GM21515 (cell line): ENCODE results near the gene LRIG1.

Source experiments
- ATAC-seq: cut with Tn5 transposase; IDR thresholded peaks from one replicate; pipeline ENCODE4 v1.9.1; 2021; ENCODE audit not compliant: unreplicated experiment

The LRIG1 gene

DNA sequence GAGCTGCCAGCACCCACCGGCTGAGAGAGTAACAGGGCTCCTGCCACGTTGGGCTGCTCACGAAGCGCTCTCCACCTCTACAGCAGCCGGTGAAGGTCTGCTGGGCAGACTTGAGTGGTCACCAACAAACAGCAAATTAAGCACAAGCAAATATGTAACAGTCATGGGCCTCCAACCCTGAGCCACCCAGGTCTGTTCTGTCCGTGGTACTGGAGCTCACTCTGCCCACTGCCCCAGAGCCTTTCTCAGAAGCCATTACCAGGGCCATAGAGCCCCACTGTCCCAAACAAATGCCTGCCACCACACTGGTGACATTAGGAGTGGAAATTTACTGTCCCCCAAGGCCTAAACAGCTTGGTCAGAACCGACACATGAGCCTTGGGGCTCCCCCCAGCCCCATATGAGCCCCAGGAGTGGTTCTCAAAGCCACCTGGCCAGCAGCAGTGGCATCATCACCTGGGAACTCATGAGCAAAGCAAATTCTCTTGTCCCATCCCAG is 56.6 kb downstream of the LRIG1 start:
- ATAC-seq: no peak

GRCh38 chr3:66443118-66443803 is 57.6 kb downstream of the LRIG1 start:
- ATAC-seq: no peak

- no peak for ATAC-seq
Observed at GRCh38 chr3:66442254-66443117, 58.3 kb downstream of the LRIG1 start.

DNA sequence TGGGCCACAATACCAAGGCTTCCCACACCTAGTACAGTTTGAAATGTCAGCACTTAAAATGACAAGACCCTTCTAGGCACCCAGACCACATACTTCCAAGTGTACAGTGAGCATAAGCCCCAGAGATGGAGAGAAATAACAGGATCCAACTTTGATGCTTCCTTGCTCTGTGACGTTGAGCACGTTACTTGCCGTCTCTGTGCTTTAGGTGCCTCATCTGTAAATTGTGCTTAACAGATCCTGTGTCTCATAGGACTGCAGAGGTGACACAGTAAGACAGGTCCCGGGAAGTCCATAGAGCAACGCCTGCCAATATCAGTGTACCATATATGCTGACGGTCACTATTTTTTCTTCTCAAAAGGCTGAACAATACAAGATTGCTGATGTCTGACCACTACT is 59.1 kb downstream of the LRIG1 start:
- ATAC-seq: no peak

DNA sequence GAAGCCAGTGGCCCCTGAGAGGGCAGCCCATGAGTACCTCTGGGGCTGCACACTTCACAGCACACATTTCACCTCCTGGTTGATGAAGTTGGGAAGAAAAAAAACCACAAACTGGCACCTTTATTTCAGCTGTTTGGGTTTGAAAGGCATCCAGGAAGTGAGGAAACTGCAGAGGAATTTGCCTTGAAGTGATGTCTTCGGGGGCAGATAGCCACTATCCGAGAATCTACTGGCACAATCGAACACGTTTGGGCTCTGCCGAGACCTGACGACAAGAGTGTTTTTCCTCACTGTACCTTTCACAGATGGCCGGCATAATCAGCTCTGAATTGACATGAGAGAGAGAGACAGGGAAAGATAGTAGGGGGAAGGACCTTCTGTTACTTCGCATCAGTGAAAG is 59.7 kb downstream of the LRIG1 start:
- ATAC-seq: no peak

- no peak for ATAC-seq
Observed at GRCh38 chr3:66439666-66440344, 61.0 kb downstream of the LRIG1 start.

DNA sequence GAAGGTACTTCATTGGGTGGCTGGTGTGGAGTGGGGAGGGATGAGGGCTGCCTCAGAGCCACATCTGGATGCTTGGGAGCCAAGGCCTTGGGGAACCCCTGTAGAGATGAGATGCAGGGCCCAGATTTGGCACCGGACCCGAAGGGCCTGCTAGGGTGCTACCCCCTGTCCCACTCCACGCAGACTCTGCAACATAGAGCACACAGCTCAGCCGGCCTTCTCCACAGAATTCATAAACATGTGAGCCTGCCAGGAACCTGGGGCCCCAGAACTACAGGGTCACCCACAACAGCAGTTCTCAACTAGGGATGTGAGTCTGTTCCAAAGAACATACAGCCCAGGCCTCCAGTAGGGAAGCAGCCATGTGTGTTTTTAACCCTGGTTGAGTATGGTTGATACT is 62.8 kb downstream of the LRIG1 start:
- no peak for ATAC-seq

DNA sequence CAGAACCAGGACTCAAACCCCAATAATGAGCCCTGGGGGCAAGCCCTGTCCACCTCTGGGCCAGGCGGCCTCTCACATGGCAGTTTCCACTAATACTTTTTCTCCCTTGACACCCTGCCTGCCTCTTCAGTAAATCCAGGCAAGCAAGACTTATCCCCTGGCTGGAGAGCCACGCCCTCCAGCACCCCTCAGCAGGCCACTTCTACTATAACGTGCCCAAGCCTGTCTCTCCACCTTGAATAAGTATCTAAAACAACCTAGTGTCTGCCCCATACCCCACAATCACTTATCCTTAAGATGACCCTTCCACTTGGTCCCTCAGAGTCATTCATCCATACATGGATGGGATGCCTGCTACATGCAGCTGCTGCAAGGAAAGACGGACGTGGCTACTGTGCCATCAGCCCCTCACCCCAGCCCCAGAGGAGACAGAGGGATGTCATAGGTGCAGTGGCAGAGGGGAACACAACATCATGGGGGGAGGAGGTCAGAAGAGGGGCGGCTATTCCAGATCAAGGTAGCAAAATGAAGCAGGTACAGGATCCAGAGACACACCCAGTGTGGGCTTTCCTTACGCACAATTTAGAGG is 63.4 kb downstream of the LRIG1 start:
- no peak for ATAC-seq

- ATAC-seq: no peak
Observed at GRCh38 chr3:66435989-66436388, 64.8 kb downstream of the LRIG1 start.

- ATAC-seq: no peak
Observed at GRCh38 chr3:66434726-66435125, 66.1 kb downstream of the LRIG1 start.

DNA sequence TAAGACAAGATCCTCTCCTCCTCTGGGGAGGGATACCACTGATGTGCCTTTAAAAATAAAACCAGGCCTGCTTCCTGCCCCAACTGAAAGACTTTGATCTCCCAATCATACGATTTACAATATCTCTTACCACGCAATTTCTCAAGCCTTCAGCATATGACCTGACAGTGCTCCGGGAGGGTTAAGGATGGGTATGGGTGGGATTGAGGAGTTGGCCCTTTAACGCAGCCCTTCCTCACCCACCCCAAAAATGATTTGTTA is 67.4 kb downstream of the LRIG1 start:
- no peak for ATAC-seq

GRCh38 chr3:66432767-66433521 is 67.9 kb downstream of the LRIG1 start:
- no peak for ATAC-seq

DNA sequence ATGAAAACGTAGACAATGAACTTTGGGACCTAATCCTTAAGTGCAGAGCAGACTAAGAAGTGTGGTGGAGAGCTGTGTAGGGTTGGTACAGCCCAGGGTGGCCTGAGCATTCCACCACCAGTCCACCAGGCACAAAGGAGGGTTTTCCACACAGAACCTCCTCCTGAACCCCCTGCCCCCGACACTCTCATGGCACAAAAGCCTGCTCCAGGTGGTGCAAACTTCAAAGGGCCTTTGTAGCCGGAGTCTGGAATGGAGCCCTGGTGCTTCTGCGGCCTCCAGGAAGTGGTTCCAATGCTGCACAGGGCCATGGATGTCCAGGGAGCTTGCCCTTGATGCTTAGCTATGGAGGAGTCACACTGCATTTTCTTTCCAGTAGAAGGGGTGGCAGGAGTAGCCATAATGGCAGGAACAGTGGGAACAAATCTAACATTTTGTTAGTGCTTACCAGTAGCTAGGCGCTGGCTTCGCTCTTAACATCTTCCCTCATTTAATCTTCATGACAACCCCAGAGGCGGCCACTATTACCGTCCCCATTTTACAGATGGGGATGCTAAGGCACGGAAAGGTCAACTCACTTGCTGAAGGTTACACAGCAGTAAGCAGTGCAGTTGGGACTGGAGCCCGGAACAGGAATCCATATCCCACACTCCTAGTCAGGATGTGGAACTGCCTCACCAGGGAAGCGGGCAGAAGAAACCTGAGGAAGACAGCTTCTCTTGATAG is 68.6 kb downstream of the LRIG1 start:
- no peak for ATAC-seq

DNA sequence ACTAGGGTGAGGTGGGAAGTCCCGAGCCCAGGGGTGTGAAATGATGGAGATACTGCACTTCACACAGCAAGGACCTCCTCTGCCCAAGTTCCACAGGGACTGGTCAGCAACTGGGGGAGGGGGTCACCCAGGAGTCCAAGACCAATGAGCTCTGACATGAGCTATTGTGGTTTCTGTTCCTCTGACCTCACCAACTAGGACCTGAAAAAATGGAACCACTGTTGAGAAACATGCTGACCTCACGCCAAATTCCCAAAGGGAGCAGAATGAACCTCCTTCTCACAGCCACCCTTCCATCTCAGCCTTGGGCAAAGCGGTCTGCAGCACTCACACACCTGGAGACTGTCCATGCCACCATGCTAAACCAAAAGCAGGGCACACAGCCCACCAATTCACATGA is 69.3 kb downstream of the LRIG1 start:
- ATAC-seq: no peak

- ATAC-seq: no peak
Observed at GRCh38 chr3:66430876-66431275, 69.9 kb downstream of the LRIG1 start.

DNA sequence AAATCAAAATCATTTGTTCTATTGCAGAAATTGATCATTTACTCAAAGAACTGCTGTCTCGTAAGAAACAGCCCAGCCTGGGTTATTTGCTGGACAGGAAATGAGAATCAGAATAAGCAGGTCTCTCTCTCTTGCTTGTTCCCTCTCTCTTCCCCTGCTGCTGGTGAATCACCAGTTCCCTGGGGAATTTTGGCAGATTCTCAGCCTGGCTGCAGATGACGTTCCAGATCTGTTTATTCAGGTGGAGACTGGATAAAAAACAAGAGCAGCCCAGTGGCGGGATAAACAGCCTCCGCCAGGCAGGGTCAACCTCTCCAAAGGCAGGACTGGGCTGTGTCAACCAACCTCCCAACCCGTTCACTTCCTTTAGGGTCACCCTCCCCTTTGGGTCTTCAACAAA is 72.1 kb downstream of the LRIG1 start:
- ATAC-seq: no peak

DNA sequence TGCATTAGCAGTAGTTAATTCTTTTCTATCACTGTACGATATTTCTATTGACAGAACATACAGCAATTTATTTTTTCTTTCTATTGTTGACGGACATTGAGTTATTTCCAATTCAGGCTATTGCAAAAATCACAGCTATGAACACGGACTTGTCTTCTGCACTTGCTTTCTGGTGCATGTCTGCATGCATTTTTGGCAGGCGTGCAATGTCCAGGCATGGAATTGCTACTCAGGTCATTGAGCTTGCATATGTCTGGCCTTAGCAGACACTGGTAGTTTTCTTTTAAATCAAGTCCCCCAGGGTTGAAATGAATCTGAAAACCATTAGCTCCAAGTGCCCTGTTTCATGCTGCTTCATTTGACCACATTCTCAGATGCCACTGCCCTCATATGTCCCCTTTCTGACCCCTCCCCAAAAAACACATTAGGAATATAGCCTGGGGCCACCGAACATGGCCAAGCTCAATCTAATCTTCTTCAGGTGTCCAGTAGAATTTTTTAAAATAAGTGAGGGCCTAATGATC is 72.8 kb downstream of the LRIG1 start:
- ATAC-seq: no peak

DNA sequence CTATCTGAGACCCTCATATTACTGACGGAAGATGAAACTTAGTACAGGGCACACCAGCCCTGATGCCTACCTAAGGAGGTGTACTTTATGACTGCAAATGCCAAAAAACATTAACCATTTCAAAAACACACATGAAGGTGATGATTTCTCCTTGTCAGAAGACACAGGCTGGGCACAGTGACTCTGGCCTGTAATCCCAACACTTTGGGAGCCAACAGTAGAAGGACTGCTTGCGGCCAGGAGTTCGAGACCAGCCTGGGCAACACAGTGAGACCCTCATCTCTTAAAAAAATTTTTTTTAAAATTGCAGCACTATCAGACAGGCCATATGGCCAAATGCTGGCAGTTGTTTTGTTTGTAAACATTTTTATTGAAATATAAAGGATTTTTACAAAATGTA is 73.5 kb downstream of the LRIG1 start:
- ATAC-seq: no peak

DNA sequence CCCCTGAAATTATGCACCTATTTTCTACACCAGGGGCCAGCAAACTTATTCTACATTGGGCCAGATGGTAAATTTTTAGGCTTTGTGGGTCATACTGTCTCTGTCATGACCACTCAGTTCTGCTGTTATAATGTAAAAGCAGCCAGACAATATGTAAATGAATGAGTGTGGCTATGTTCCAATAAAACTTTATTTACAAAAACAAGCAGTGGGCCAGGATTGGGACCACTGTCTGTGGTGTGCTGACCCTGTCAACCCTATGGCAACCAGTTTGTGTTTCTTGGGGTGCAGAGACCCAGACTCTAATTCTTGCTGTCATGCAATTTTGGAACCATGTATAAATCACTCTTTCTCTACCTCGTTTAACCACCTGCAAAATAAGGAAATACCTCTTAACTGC is 74.7 kb downstream of the LRIG1 start:
- no peak for ATAC-seq

GRCh38 chr3:66425576-66426114 is 75.2 kb downstream of the LRIG1 start:
- no peak for ATAC-seq
